Suprapubic skin (tissue), 4 donors: ENCODE measurements around the gene CCDC182. TPM values are rescaled to one million over a fixed set of nuclear protein-coding genes. Genes with fewer than 3 reads are reported as not detected.

ENCODE experiments used
- DNase-seq, 2 donors: peaks; one replicate each; pipeline ENCODE4 v3.0.0-alpha.2; 2019; ENCODE audit warnings: low spot score in 2 of 2
- H3K27ac ChIP-seq: fragments of 200-600 bp; sonication (generic); one replicate; pipeline ENCODE4 v1.5.1; 2019
- H3K27me3 ChIP-seq: fragments of 200-600 bp; sonication (generic); one replicate; pipeline ENCODE4 v1.5.1; 2019
- H3K36me3 ChIP-seq: fragments of 200-600 bp; sonication (generic); one replicate; pipeline ENCODE4 v1.5.1; 2019
- H3K4me1 ChIP-seq: fragments of 200-600 bp; sonication (generic); one replicate; pipeline ENCODE4 v1.5.1; 2019
- H3K4me3 ChIP-seq: fragments of 200-600 bp; sonication (generic); one replicate; pipeline ENCODE4 v1.5.1; 2019; ENCODE audit warnings: mild to moderate bottlenecking
- H3K9me3 ChIP-seq: fragments of 200-600 bp; sonication (generic); one replicate; pipeline ENCODE4 v1.5.1; 2019
- CTCF ChIP-seq, 2 donors: fragments of 200-600 bp in 1 of 2; fragments of 450-650 bp in 1 of 2; sonication (generic) in 1 of 2; IDR thresholded peaks; one replicate each; pipeline ENCODE4 v1.5.1; 2016 to 2019; ENCODE audit warnings: antibody characterized with exemption in 2 of 2, mild to moderate bottlenecking in 1 of 2, moderate library complexity in 1 of 2
- EP300 ChIP-seq: sonication (generic); formaldehyde crosslinking; IDR thresholded peaks from one replicate; pipeline ENCODE4 v1.6.1; 2017; ENCODE audit warnings: antibody characterized with exemption
- POLR2A ChIP-seq, 2 donors: fragments of 450-650 bp; IDR thresholded peaks; one replicate each; pipeline ENCODE4 v1.6.1; 2017; ENCODE audit warnings: antibody characterized with exemption in 2 of 2, mild to moderate bottlenecking in 2 of 2, moderate library complexity in 2 of 2
- POLR2AphosphoS5 ChIP-seq, 3 donors: sonication (generic); formaldehyde crosslinking; IDR thresholded peaks; one replicate each; pipeline ENCODE4 v1.6.1; 2017; ENCODE audit warnings: antibody characterized with exemption in 3 of 3
- WGBS: methylation state at CpG from one replicate; pipeline ENCODE4 v1.1.5; 2018; 5-methylcytosine and 5-hydroxymethylcytosine counted together
- total RNA-seq, 4 donors: library from RNA; depleted of rRNA; stranded (reverse); fragments of >200 nt; gene quantifications; one replicate each; pipeline ENCODE4 v1.1.0, GENCODE V29; 2016

The CCDC182 gene
- total RNA-seq, 4 donors from 2014 or later, result not detected

- no peak overlapping the region for H3K4me3 ChIP-seq
- TF ChIP-seq POLR2AphosphoS5 (IDR thresholded peaks at IDR 0.05), result no peak
- no peak for TF ChIP-seq CTCF (IDR thresholded peaks at IDR 0.05)
- TF ChIP-seq POLR2A (IDR thresholded peaks at IDR 0.05), result no peak
- no peak for TF ChIP-seq EP300
- H3K36me3 ChIP-seq, result no peaks in the 10 kb centered on the region
- no peaks in the 10 kb centered on the region for H3K4me1 ChIP-seq
- H3K27me3 ChIP-seq, result no peaks in the 10 kb centered on the region
- no peak overlapping the region for H3K27ac ChIP-seq
- WGBS, result 85% methylated on average over 3 of the region's 3 CpGs
- no peaks in the 10 kb centered on the region for H3K9me3 ChIP-seq
- DNase-seq, result no peak
Observed at GRCh38 chr17:57735230-57735629, 9.9 kb downstream of the CCDC182 start.

- Histone ChIP-seq H3K4me3 (no peak overlapping the region), H3K36me3 (no peaks in the 10 kb centered on the region), H3K27me3 (no peaks in the 10 kb centered on the region), H3K9me3 (no peaks in the 10 kb centered on the region), H3K4me1 (no peaks in the 10 kb centered on the region), H3K27ac (no peak overlapping the region)
- no peak for DNase-seq
- 94% methylated on average over 2 of the region's 2 CpGs for WGBS
- no peak for TF ChIP-seq CTCF (IDR thresholded peaks at IDR 0.05)
- no peak for TF ChIP-seq POLR2AphosphoS5 (IDR thresholded peaks at IDR 0.05)
- TF ChIP-seq EP300, result no peak
- no peak for TF ChIP-seq POLR2A (IDR thresholded peaks at IDR 0.05)
Observed at GRCh38 chr17:57733085-57733484, 12.0 kb downstream of the CCDC182 start.

GRCh38 chr17:57732062-57732461 lies 13.0 kb downstream of the CCDC182 start:
- TF ChIP-seq EP300 (no peak), CTCF (IDR thresholded peaks at IDR 0.05) (no peak), POLR2AphosphoS5 (IDR thresholded peaks at IDR 0.05) (no peak), POLR2A (IDR thresholded peaks at IDR 0.05) (no peak)
- H3K36me3 ChIP-seq, result no peaks in the 10 kb centered on the region
- H3K9me3 ChIP-seq, result no peaks in the 10 kb centered on the region
- no peaks in the 10 kb centered on the region for H3K4me1 ChIP-seq
- no peaks in the 10 kb centered on the region for H3K27me3 ChIP-seq
- WGBS, result 77% methylated on average over 3 of the region's 3 CpGs
- H3K4me3 ChIP-seq, result no peak overlapping the region
- DNase-seq, result no peak
- H3K27ac ChIP-seq, result no peak overlapping the region

GRCh38 chr17:57730026-57730701 lies 14.9 kb downstream of the CCDC182 start:
- Histone ChIP-seq H3K4me1 (no peaks in the 10 kb centered on the region), H3K4me3 (no peak overlapping the region), H3K27ac (no peak overlapping the region), H3K9me3 (no peaks in the 10 kb centered on the region), H3K27me3 (no peaks in the 10 kb centered on the region), H3K36me3 (no peaks in the 10 kb centered on the region)
- 76% methylated on average over 3 of the region's 3 CpGs for WGBS
- TF ChIP-seq POLR2AphosphoS5 (IDR thresholded peaks at IDR 0.05) (no peak), POLR2A (IDR thresholded peaks at IDR 0.05) (no peak), EP300 (no peak), CTCF (IDR thresholded peaks at IDR 0.05) (no peak)
- no peak for DNase-seq

GRCh38 chr17:57727630-57728175 lies 17.4 kb downstream of the CCDC182 start:
- Histone ChIP-seq H3K4me1 (no peaks in the 10 kb centered on the region), H3K27ac (no peak overlapping the region), H3K4me3 (no peak overlapping the region), H3K36me3 (no peaks in the 10 kb centered on the region), H3K9me3 (no peaks in the 10 kb centered on the region), H3K27me3 (no peaks in the 10 kb centered on the region)
- DNase-seq, result no peak
- no peak for TF ChIP-seq CTCF (IDR thresholded peaks at IDR 0.05)
- no peak for TF ChIP-seq EP300
- TF ChIP-seq POLR2AphosphoS5 (IDR thresholded peaks at IDR 0.05), result no peak
- TF ChIP-seq POLR2A (IDR thresholded peaks at IDR 0.05), result no peak
- WGBS, result 72% methylated on average over 8 of the region's 8 CpGs
